IMR-90 (cell line): Measurements from ENCODE around the gene RAET1E. TPM values are rescaled to one million over a fixed set of nuclear protein-coding genes. Genes with fewer than 3 reads are reported as not detected.

Source experiments
- ATAC-seq: fragments of 200-7000 bp; cut with Tn5 transposase; 2 replicates; pipeline ENCODE4 v1.9.1; 2020; ENCODE audit warnings: low read depth, mild to moderate bottlenecking, moderate library complexity
- BruUV-seq: library from RNA; stranded (reverse); fragments of 400-500 nt; replicated peaks from 2 replicates; lab custom pipeline; 2021; lab: Mats Ljungman, UMichigan
- CTCF ChIA-PET: fragments of 300-600 bp; formaldehyde crosslinking; extraction: SDS; loops from one replicate; lab custom pipeline; 2021; ENCODE audit warnings: antibody characterized with exemption; lab: Yijun Ruan, JAX
- POLR2A ChIA-PET: fragments of 300-600 bp; sonication (Branson Sonifier 250); formaldehyde crosslinking; loops from one replicate; lab custom pipeline; 2022; ENCODE audit warnings: antibody characterized with exemption; ENCODE audit not compliant: unreplicated experiment; lab: Charles Lee
- DNase-seq: peaks from one replicate; pipeline ENCODE4 v3.0.0; 2013
- H2AFZ ChIP-seq: replicated peaks from 2 replicates; pipeline ENCODE3; 2013; ENCODE audit warnings: low read length, mild to moderate bottlenecking; ENCODE audit not compliant: poor library complexity
- H2AK5ac ChIP-seq: 2 replicates; pipeline ENCODE4 v1.6.1; 2013; ENCODE audit warnings: low read depth, low read length, inconsistent platforms
- H2AK9ac ChIP-seq: replicated peaks from 2 replicates; pipeline ENCODE3; 2013; ENCODE audit warnings: mild to moderate bottlenecking, low read depth, low read length, moderate library complexity; ENCODE audit not compliant: poor library complexity
- H2BK120ac ChIP-seq: 2 replicates; pipeline ENCODE4 v1.6.1; 2013; ENCODE audit warnings: low read depth, low read length, inconsistent platforms
- H2BK15ac ChIP-seq: 3 replicates; pipeline ENCODE4 v1.6.1; 2013; ENCODE audit warnings: low read depth, low read length, inconsistent platforms
- H2BK20ac ChIP-seq: 2 replicates; pipeline ENCODE4 v1.6.1; 2013; ENCODE audit warnings: low read depth, mild to moderate bottlenecking, inconsistent platforms, low read length, moderate library complexity
- H2BK5ac ChIP-seq: 2 replicates; pipeline ENCODE4 v1.6.1; 2013; ENCODE audit warnings: mild to moderate bottlenecking, low read depth, low read length, inconsistent platforms; ENCODE audit not compliant: poor library complexity, severe bottlenecking
- H3K14ac ChIP-seq: replicated peaks from 2 replicates; pipeline ENCODE4 v1.6.1; 2013; ENCODE audit warnings: low read depth, low read length, inconsistent platforms
- H3K18ac ChIP-seq: 2 replicates; pipeline ENCODE4 v1.6.1; 2013; ENCODE audit warnings: low read depth, low read length, control low read depth
- H3K23ac ChIP-seq: 2 replicates; pipeline ENCODE4 v1.6.1; 2013; ENCODE audit warnings: low read depth, low read length, inconsistent platforms
- H3K27ac ChIP-seq: 2 replicates; pipeline ENCODE4 v1.5.1; 2013; ENCODE audit warnings: mild to moderate bottlenecking, control low read depth, low read length; ENCODE audit not compliant: insufficient read depth
- H3K27me3 ChIP-seq: 2 replicates; pipeline ENCODE4 v1.6.1; 2013; ENCODE audit warnings: low read length; ENCODE audit not compliant: control insufficient read depth, insufficient read depth
- H3K36me3 ChIP-seq: 2 replicates; pipeline ENCODE4 v1.6.1; 2013; ENCODE audit warnings: low read length, mixed read lengths; ENCODE audit not compliant: control insufficient read depth, insufficient read depth
- H3K4ac ChIP-seq: 2 replicates; pipeline ENCODE4 v1.6.1; 2013; ENCODE audit warnings: low read depth, low read length, inconsistent platforms
- H3K4me1 ChIP-seq: 2 replicates; pipeline ENCODE4 v1.6.1; 2013; ENCODE audit warnings: low read length, mixed read lengths; ENCODE audit not compliant: control insufficient read depth, insufficient read depth
- H3K4me2 ChIP-seq: 2 replicates; pipeline ENCODE4 v1.6.1; 2013; ENCODE audit warnings: low read depth, mild to moderate bottlenecking, control low read depth, low read length, moderate library complexity
- H3K4me3 ChIP-seq: 2 replicates; pipeline ENCODE4 v1.5.1; 2013; ENCODE audit warnings: low read depth, mild to moderate bottlenecking, control low read depth, low read length, moderate library complexity; ENCODE audit not compliant: insufficient read depth
- H3K56ac ChIP-seq: 2 replicates; pipeline ENCODE4 v1.6.1; 2013; ENCODE audit warnings: low read length, inconsistent platforms; ENCODE audit not compliant: insufficient read depth; ENCODE audit errors: extremely low read depth
- H3K79me1 ChIP-seq, 2 experiments: 2 replicates each; pipeline ENCODE4 v1.6.1; 2013; ENCODE audit warnings: low read length in 2 of 2, inconsistent platforms in 1 of 2, low read depth in 1 of 2
- H3K9ac ChIP-seq: 2 replicates; pipeline ENCODE4 v1.6.1; 2013; ENCODE audit warnings: low read depth, low read length, control low read depth
- H3K9me1 ChIP-seq: 2 replicates; pipeline ENCODE4 v1.6.1; 2013; ENCODE audit warnings: low read length, inconsistent platforms; ENCODE audit not compliant: insufficient read depth
- H3K9me3 ChIP-seq: 2 replicates; pipeline ENCODE4 v1.6.1; 2013; ENCODE audit warnings: low read length; ENCODE audit not compliant: control insufficient read depth, insufficient read depth
- H4K20me1 ChIP-seq: 2 replicates; pipeline ENCODE4 v1.6.1; 2013; ENCODE audit warnings: low read length, inconsistent platforms; ENCODE audit not compliant: insufficient read depth
- H4K5ac ChIP-seq: 2 replicates; pipeline ENCODE4 v1.6.1; 2013; ENCODE audit warnings: mild to moderate bottlenecking, low read depth, low read length, control low read depth
- H4K8ac ChIP-seq, 2 experiments: 2 replicates each; pipeline ENCODE4 v1.6.1; 2013; ENCODE audit warnings: low read depth in 2 of 2, low read length in 2 of 2, control low read depth in 1 of 2, inconsistent platforms in 1 of 2
- H4K91ac ChIP-seq: 2 replicates; pipeline ENCODE4 v1.6.1; 2013; ENCODE audit warnings: low read depth, low read length, inconsistent platforms; ENCODE audit not compliant: insufficient read depth
- BHLHE40 ChIP-seq: fragments of 150-350 bp; IDR thresholded peaks from 2 replicates; pipeline ENCODE4 v1.6.1; 2016; ENCODE audit warnings: mild to moderate bottlenecking, low read depth, low read length
- CEBPB ChIP-seq: IDR thresholded peaks from 2 replicates; pipeline ENCODE4 v1.6.1; 2012; ENCODE audit warnings: low read depth, low read length, improper control_type of control experiment
- CHD1 ChIP-seq: IDR thresholded peaks from 2 replicates; pipeline ENCODE4 v1.6.1; 2012; ENCODE audit warnings: low read depth, low read length, improper control_type of control experiment
- ELK1 ChIP-seq: fragments of 150-350 bp; IDR thresholded peaks from 2 replicates; pipeline ENCODE4 v1.6.1; 2016; ENCODE audit warnings: low read depth, mild to moderate bottlenecking, low read length, moderate library complexity, borderline replicate concordance
- MAFK ChIP-seq: IDR thresholded peaks from 2 replicates; pipeline ENCODE4 v1.6.1; 2012; ENCODE audit warnings: low read depth, low read length, improper control_type of control experiment
- MAZ ChIP-seq: IDR thresholded peaks from 2 replicates; pipeline ENCODE4 v1.6.1; 2012; ENCODE audit warnings: low read depth, mild to moderate bottlenecking, low read length, improper control_type of control experiment, moderate library complexity, borderline replicate concordance
- MXI1 ChIP-seq: IDR thresholded peaks from 2 replicates; pipeline ENCODE4 v1.6.1; 2012; ENCODE audit warnings: low read depth, mild to moderate bottlenecking, low read length, moderate library complexity, borderline replicate concordance
- NFE2L2 ChIP-seq: fragments of 150-350 bp; IDR thresholded peaks from 2 replicates; pipeline ENCODE4 v1.6.1; 2016; ENCODE audit warnings: low read depth, mild to moderate bottlenecking, low read length
- POLR2A ChIP-seq: IDR thresholded peaks from 2 replicates; pipeline ENCODE4 v1.6.1; 2012; ENCODE audit warnings: mild to moderate bottlenecking, low read depth, low read length
- RAD21 ChIP-seq: IDR thresholded peaks from 2 replicates; pipeline ENCODE4 v1.6.1; 2012; ENCODE audit warnings: low read length, improper control_type of control experiment
- RCOR1 ChIP-seq: IDR thresholded peaks from 2 replicates; pipeline ENCODE4 v1.6.1; 2012; ENCODE audit warnings: mild to moderate bottlenecking, low read length, improper control_type of control experiment; ENCODE audit not compliant: insufficient replicate concordance
- RFX5 ChIP-seq: IDR thresholded peaks from 2 replicates; pipeline ENCODE4 v1.8.0; 2012; ENCODE audit warnings: low read depth, mild to moderate bottlenecking, low read length, moderate library complexity
- WGBS, 2 experiments: methylation state at CpG; one replicate each; pipeline versions ENCODE4 v1.1.5 to v1.1.7; 2013; ENCODE audit warnings: missing lambda C conversion rate in 2 of 2; ENCODE audit not compliant: insufficient read length in 1 of 2; ENCODE audit errors: extremely low coverage in 2 of 2; 5-methylcytosine and 5-hydroxymethylcytosine counted together
- dilution Hi-C: fragments of 300-500 bp; cut with HindIII; formaldehyde crosslinking; loops from one replicate; pipeline ENCODE4 v1.14.3; 2018; ENCODE audit warnings: low sequenced_read_pairs; ENCODE audit not compliant: unreplicated experiment
- in situ Hi-C: fragments of 300-500 bp; cut with MboI; formaldehyde crosslinking; loops from 3 replicates; pipeline ENCODE4 v1.14.3; 2019; ENCODE audit warnings: low sequenced_read_pairs, inconsistent platforms, mixed read lengths
- intact Hi-C: fragments of 100-400 bp; cut with micrococcal nuclease; formaldehyde crosslinking; loops from 2 replicates; pipeline ENCODE4 v1.10.0; 2022
- polyA plus RNA-seq, 3 experiments: library from polyadenylated mRNA; depleted of rRNA; stranded (reverse); fragments of >200 nt; gene quantifications; 2 replicates each; pipeline ENCODE4 v1.2.3, GENCODE V29; 2012; ENCODE audit warnings: low replicate concordance in 1 of 3
- total RNA-seq: library from RNA; depleted of rRNA; stranded (reverse); fragments of >200 nt; gene quantifications from 2 replicates; pipeline ENCODE4 v1.2.3, GENCODE V29; 2012
- TF ChIP-seq, protein P1 (sequence below): conservative IDR thresholded peaks from 2 replicates; pipeline ENCODE4 v1.5.1; 2012; ENCODE audit warnings: mild to moderate bottlenecking, low read depth, low read length, improper control_type of control experiment

RAET1E gene
- total and polyA plus RNA-seq, 2 of the 4 experiments (the other 2 are of a cell fraction): not detected

DNA sequence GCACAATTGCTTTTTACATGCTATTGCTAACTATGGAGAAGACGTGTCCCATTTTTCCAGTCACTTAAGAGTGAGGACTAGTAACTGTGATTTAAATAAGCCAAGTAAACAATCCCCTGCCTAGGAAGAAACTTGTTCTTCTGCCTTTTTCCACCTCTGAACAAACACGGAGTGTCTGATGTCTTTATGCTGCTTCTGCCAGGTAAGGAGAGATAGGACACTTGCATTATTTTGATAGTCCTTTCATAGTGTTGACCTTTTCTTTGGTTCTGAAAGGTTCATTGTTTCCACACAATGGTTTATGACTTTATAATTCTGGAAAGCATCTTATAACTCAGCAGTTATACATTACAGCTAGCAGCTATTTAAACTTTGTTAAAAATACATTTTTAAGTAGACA is 42.2 kb downstream of the RAET1E start:
- peaks cover 26% of the 10 kb centered on the region for H3K9me1 ChIP-seq
- peak overlapping the region; percentile 58; the same call in 1 of the 2 replicates for H3K4ac ChIP-seq
- H3K56ac ChIP-seq: peak overlapping the region; percentile 85
- H2BK120ac ChIP-seq: peak overlapping the region; percentile 99
- H3K4me3 ChIP-seq: peak overlapping the region; percentile 34; the same call in 1 of the 2 replicates
- H2BK20ac ChIP-seq: peak overlapping the region; percentile 91
- TF ChIP-seq POLR2A (no peak), MXI1 (no peak), RFX5 (no peak), RAD21 (no peak), NFE2L2 (no peak), RCOR1 (no peak), MAFK (no peak), MAZ (no peak), CEBPB (no peak), ELK1 (no peak), BHLHE40 (no peak), CHD1 (no peak)
- TF ChIP-seq, protein P1, sequence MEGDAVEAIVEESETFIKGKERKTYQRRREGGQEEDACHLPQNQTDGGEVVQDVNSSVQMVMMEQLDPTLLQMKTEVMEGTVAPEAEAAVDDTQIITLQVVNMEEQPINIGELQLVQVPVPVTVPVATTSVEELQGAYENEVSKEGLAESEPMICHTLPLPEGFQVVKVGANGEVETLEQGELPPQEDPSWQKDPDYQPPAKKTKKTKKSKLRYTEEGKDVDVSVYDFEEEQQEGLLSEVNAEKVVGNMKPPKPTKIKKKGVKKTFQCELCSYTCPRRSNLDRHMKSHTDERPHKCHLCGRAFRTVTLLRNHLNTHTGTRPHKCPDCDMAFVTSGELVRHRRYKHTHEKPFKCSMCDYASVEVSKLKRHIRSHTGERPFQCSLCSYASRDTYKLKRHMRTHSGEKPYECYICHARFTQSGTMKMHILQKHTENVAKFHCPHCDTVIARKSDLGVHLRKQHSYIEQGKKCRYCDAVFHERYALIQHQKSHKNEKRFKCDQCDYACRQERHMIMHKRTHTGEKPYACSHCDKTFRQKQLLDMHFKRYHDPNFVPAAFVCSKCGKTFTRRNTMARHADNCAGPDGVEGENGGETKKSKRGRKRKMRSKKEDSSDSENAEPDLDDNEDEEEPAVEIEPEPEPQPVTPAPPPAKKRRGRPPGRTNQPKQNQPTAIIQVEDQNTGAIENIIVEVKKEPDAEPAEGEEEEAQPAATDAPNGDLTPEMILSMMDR: no peak
- BruUV-seq: TSS peak; percentile 88
- CTCF ChIA-PET: no interaction called here
- peak overlapping the region; percentile 48 to 95 for H4K8ac ChIP-seq
- no CpG with 5 or more reads among the region's 2 CpGs for whole genome bisulfite sequencing, 2 experiments
- H4K20me1 ChIP-seq: peaks cover 5% of the 10 kb centered on the region
- H3K9me3 ChIP-seq: no peaks in the 10 kb centered on the region
- H3K14ac ChIP-seq: peak overlapping the region; percentile 78
- peak overlapping the region; percentile 72; the same call in 1 of the 2 replicates for H4K5ac ChIP-seq
- peak overlapping the region; percentile 98 for H2BK5ac ChIP-seq
- H3K79me1 ChIP-seq: peaks cover 13 to 60% of the 10 kb centered on the region in 2 experiments
- peak overlapping the region; percentile 85 for H3K9ac ChIP-seq
- no peak overlapping the region for H2AK9ac ChIP-seq
- dilution Hi-C loops: no loop called here
- intact Hi-C loops: no loop called here
- no peak for DNase-seq
- in situ Hi-C loops: no loop called here
- H3K36me3 ChIP-seq: peaks cover 5% of the 10 kb centered on the region
- peak overlapping the region; percentile 72 for H3K23ac ChIP-seq
- H2BK15ac ChIP-seq: peak overlapping the region; percentile 53; the same call in 2 of the 3 replicates
- H3K18ac ChIP-seq: peak overlapping the region; percentile 90; the same call in 1 of the 2 replicates
- peaks cover 31% of the 10 kb centered on the region for H3K4me1 ChIP-seq
- no peak overlapping the region for H2AFZ ChIP-seq
- H4K91ac ChIP-seq: peak overlapping the region; percentile 90
- POLR2A ChIA-PET: interaction anchor here (0.6 kb wide), 1 partner anchor 129 kb away, joined by 4 read pairs; no protein-coding TSS in a partner anchor
- H3K27ac ChIP-seq: peak overlapping the region; percentile 79
- peak overlapping the region; percentile 41; the same call in 1 of the 2 replicates for H2AK5ac ChIP-seq
- peak overlapping the region; percentile 71 for H3K4me2 ChIP-seq
- ATAC-seq: no peak
- H3K27me3 ChIP-seq: no peaks in the 10 kb centered on the region
